GM21619 (cell line): ENCODE data around the gene HEPN1.
A peak's percentile ranks its signal among the peaks of the same experiment; 100 is the strongest.
"Not testable (repeated sequence)": the region's sequence is repeated elsewhere in the genome, so short reads cannot be mapped to it uniquely, and the experiment has no call there.

ENCODE experiments used
- ATAC-seq: cut with Tn5 transposase; IDR thresholded peaks from one replicate; pipeline ENCODE4 v1.9.1; 2021; ENCODE audit not compliant: unreplicated experiment

The HEPN1 gene

GRCh38 chr11:124938970-124939369 is 19.9 kb downstream of the HEPN1 start:
- ATAC-seq: no peak

GRCh38 chr11:124941703-124942102 is 22.7 kb downstream of the HEPN1 start:
- peak; percentile 60 for ATAC-seq

GRCh38 chr11:124942466-124943253 is 23.6 kb downstream of the HEPN1 start:
- ATAC-seq: no peak

GRCh38 chr11:124943254-124943616 is 24.2 kb downstream of the HEPN1 start:
- ATAC-seq: no peak

GRCh38 chr11:124943741-124944140 is 24.7 kb downstream of the HEPN1 start:
- ATAC-seq: no peak

GRCh38 chr11:124944565-124944964 is 25.5 kb downstream of the HEPN1 start:
- ATAC-seq: no peak

- no peak for ATAC-seq
Measured at GRCh38 chr11:124945826-124946225, 26.8 kb downstream of the HEPN1 start.

GRCh38 chr11:124946735-124947141 is 27.7 kb downstream of the HEPN1 start:
- no peak for ATAC-seq

GRCh38 chr11:124950601-124951330 is 31.7 kb downstream of the HEPN1 start:
- no peak for ATAC-seq

GRCh38 chr11:124951341-124951740 is 32.3 kb downstream of the HEPN1 start:
- no peak for ATAC-seq

GRCh38 chr11:124953753-124954589 is 34.9 kb downstream of the HEPN1 start, which contains the start of gene CCDC15:
CCDC15 (plus strand) TSS chr11:124954202; CDS start chr11:124954733, 531 bp downstream.
- ATAC-seq: peak; percentile 99

GRCh38 chr11:124954590-124954955 is 35.5 kb downstream of the HEPN1 start:
- no peak for ATAC-seq

GRCh38 chr11:124955035-124955434 is 36.0 kb downstream of the HEPN1 start:
- ATAC-seq: no peak

- peak; percentile 95 for ATAC-seq
Measured at GRCh38 chr11:124961972-124962609, 43.0 kb downstream of the HEPN1 start.

GRCh38 chr11:124968197-124968596 is 49.1 kb downstream of the HEPN1 start:
- ATAC-seq: not testable (repeated sequence)
